ENCODE data around the gene STAT1. TPM values are rescaled to one million over a fixed set of nuclear protein-coding genes. Genes with fewer than 3 reads are reported as not detected.

The STAT1 gene
- total and polyA plus RNA-seq, 9 of the 15 experiments (the other 6 are each of a cell fraction or from before 2014, with no cell fraction given): 8.7 to 34.4 (median 26.8) TPM

GRCh38 chr2:190973726-190974628 is 40.0 kb downstream of the STAT1 start:
- H3K9me3 ChIP-seq (replicated peaks; ENCODE audit: control insufficient read depth, insufficient read depth, low read depth, low read length): no peaks in the 10 kb centered on the region
- H3K9me1 ChIP-seq (ENCODE audit: control insufficient read depth, insufficient read depth, low read length): no peaks in the 10 kb centered on the region
- H3K79me2 ChIP-seq (ENCODE audit: control insufficient read depth, insufficient read depth, low read length): no peaks in the 10 kb centered on the region
- peaks cover 89% of the 10 kb centered on the region; the same call in 2 of the 3 replicates for H3K36me3 ChIP-seq (ENCODE audit: control insufficient read depth, insufficient read depth, low read length)
- H3K27me3 ChIP-seq (ENCODE audit: control insufficient read depth in 2 of 2, insufficient read depth in 2 of 2, low read length in 2 of 2): no peaks in the 10 kb centered on the region
- no peaks in the 10 kb centered on the region for H4K20me1 ChIP-seq (replicated peaks; ENCODE audit: control insufficient read depth, insufficient read depth, low read length)
- 86% methylated on average over 9 of the region's 11 CpGs for WGBS (ENCODE audit: insufficient coverage, low coverage, missing lambda C conversion rate)
- BruUV-seq (replicated peaks): no TSS peak
- H3K4me2 ChIP-seq (ENCODE audit: insufficient read depth, low read length): no peak overlapping the region
- H2AFZ ChIP-seq (ENCODE audit: low read depth, low read length): no peak overlapping the region
- ChIA-PET POLR2A (interaction anchor here (0.7 to 1.1 kb wide), 2 partner anchors 27 to 118 kb away, joined by 3 to 4 read pairs; no protein-coding TSS in a partner anchor), CTCF (ENCODE audit: low intra/inter-chr PET ratio) (no interaction called here)
- no peaks in the 10 kb centered on the region for H3K4me1 ChIP-seq (replicated peaks in 1 of 2; ENCODE audit: control insufficient read depth in 2 of 2, insufficient read depth in 2 of 2, low read length in 2 of 2)
- no peak overlapping the region for H3K9ac ChIP-seq (ENCODE audit: insufficient read depth in 1 of 2, low read depth in 2 of 2, low read length in 2 of 2)
- intact Hi-C loops (cut with micrococcal nuclease) (no loop called here), in situ Hi-C loops (cut with MboI) (no loop called here)
- ATAC-seq: no peak
- no peak for DNase-seq (ENCODE audit: extremely low read depth in 1 of 4, low spot score in 3 of 4)
- no peak for FAIRE-seq
- no peak overlapping the region for H3K4me3 ChIP-seq
- no peak overlapping the region for H3K27ac ChIP-seq (ENCODE audit: extremely low read depth, low read depth, low read length)
- TF ChIP-seq C11orf30 (IDR thresholded peaks at IDR 0.05; ENCODE audit: low read depth) (peak; percentile 17; the same call in 1 of the 2 replicates), ZNF316 (IDR thresholded peaks at IDR 0.05) (peak; percentile 45; the same call in 1 of the 2 replicates), ARNT (IDR thresholded peaks at IDR 0.05) (no peak)

GRCh38 chr2:190973262-190973661 is 40.7 kb downstream of the STAT1 start:
- Histone ChIP-seq H3K4me1 (replicated peaks in 1 of 2; ENCODE audit: control insufficient read depth in 2 of 2, insufficient read depth in 2 of 2, low read length in 2 of 2) (no peaks in the 10 kb centered on the region), H3K4me2 (ENCODE audit: insufficient read depth, low read length) (no peak overlapping the region), H3K27ac (ENCODE audit: extremely low read depth, low read depth, low read length) (no peak overlapping the region), H4K20me1 (replicated peaks; ENCODE audit: control insufficient read depth, insufficient read depth, low read length) (no peaks in the 10 kb centered on the region), H3K36me3 (ENCODE audit: control insufficient read depth, insufficient read depth, low read length) (peaks cover 87% of the 10 kb centered on the region; the same call in 2 of the 3 replicates), H3K4me3 (no peak overlapping the region), H3K9me3 (replicated peaks; ENCODE audit: control insufficient read depth, insufficient read depth, low read depth, low read length) (no peaks in the 10 kb centered on the region), H3K9me1 (ENCODE audit: control insufficient read depth, insufficient read depth, low read length) (no peaks in the 10 kb centered on the region), H3K27me3 (ENCODE audit: control insufficient read depth in 2 of 2, insufficient read depth in 2 of 2, low read length in 2 of 2) (no peaks in the 10 kb centered on the region), H3K79me2 (ENCODE audit: control insufficient read depth, insufficient read depth, low read length) (no peaks in the 10 kb centered on the region), H2AFZ (ENCODE audit: low read depth, low read length) (no peak overlapping the region), H3K9ac (ENCODE audit: insufficient read depth in 1 of 2, low read depth in 2 of 2, low read length in 2 of 2) (no peak overlapping the region)
- CTCF ChIA-PET (ENCODE audit: low intra/inter-chr PET ratio): no interaction called here
- TSS peak; percentile 9 for BruUV-seq (replicated peaks)
- FAIRE-seq (no peak), ATAC-seq (no peak), DNase-seq (ENCODE audit: extremely low read depth in 1 of 4, low spot score in 3 of 4) (no peak)
- WGBS (ENCODE audit: insufficient coverage, low coverage, missing lambda C conversion rate): 100% methylated on average over 1 of the region's 1 CpG
- POLR2A ChIA-PET: interaction anchor here (1.1 kb wide), 1 partner anchor 26 kb away, joined by 3 read pairs; no protein-coding TSS in a partner anchor
- in situ Hi-C loops (cut with MboI): no loop called here
- intact Hi-C loops (cut with micrococcal nuclease): no loop called here
- TF ChIP-seq ELF2 (CRISPR knock-in tag; IDR thresholded peaks at IDR 0.05): no peak
- no peak for TF ChIP-seq TAF1 (IDR thresholded peaks at IDR 0.05; ENCODE audit: control insufficient read depth, extremely low read depth, insufficient read depth, low read length, severe bottlenecking)
- no peak for TF ChIP-seq CBX5 (IDR thresholded peaks at IDR 0.05; ENCODE audit: borderline replicate concordance, low read depth)
- no peak for TF ChIP-seq ZNF395 (CRISPR knock-in tag; IDR thresholded peaks at IDR 0.05)
- no peak for TF ChIP-seq RAD21 (CRISPR knock-in tag; conservative IDR thresholded peaks at IDR 0.05 in 1 of 2, IDR thresholded peaks at IDR 0.05 in 1 of 2)
- no peak for TF ChIP-seq JUND (IDR thresholded peaks at IDR 0.05; ENCODE audit: borderline replicate concordance, low read depth, low read length)
- no peak for TF ChIP-seq JUND (tag; IDR thresholded peaks at IDR 0.05; ENCODE audit: borderline replicate concordance, low read depth, low read length)
- no peak for TF ChIP-seq HMGXB4 (CRISPR knock-in tag; IDR thresholded peaks at IDR 0.05)
- TF ChIP-seq SMARCE1 (IDR thresholded peaks at IDR 0.05): no peak

All from K562 (cell line).